NCI-H345 treated with DMSO at 0.1 percent for 48 hours (cell line): Measurements from ENCODE around the gene PLCG2.
"Not testable (repeated sequence)": the region's sequence is repeated elsewhere in the genome, so short reads cannot be mapped to it uniquely, and the experiment has no call there.

Experiments
- DNase-seq: peaks from one replicate; lab custom pipeline; 2025; ENCODE audit not compliant: unreplicated experiment; lab: John Stamatoyannopoulos, UW

The PLCG2 gene

DNA sequence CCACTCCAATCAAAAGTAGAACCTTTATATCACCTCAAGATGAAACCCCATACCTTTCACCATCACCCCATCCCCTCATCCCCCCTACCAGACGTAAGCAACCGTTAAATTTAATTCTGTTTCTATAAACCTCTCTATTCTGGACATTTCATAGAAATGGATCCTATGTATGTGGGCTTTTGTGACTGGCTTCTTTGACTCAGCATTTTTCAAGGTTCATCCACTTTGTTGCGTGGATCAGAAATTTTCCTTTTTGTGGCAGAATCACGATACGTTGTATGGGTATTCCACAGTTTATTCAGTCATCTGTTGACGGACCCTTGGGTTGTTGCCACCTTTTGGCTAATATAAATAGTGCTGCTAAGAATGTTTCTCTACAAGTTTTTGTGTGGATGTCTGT lies 8.6 kb downstream of the PLCG2 start:
- no peak for DNase-seq

GRCh38 chr16:81790277-81790676 lies 11.2 kb downstream of the PLCG2 start:
- DNase-seq = no peak

DNA sequence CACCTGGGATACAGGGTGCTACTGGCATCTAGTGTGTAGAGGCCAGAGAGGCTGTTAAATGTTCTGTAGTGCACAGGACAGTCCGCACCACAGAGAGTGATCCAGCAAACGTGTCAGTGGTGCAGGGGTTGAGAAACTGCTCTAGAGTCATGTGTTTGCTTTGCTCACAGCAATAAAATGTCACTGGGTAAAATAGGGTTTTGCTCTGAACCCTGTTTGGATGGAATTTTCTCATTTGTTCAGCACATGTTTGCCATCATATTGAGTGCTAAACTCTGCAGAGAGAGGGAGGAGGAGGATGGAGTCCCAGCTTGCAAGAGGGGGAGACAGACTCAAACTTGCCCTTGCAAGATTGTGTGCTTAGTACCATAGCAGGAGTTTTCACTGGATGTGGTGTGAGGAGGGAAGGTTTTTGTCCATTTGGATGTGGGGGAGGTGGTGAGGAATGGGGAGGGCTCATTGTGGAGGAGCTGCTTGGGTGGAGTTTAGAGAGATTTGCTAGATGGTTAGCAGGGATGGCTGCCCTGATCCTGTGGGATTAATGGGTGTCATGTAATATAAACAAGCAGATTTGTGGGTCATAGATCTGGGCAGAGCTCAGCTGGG lies 11.8 kb downstream of the PLCG2 start:
- no peak for DNase-seq

GRCh38 chr16:81792828-81793227 lies 13.7 kb downstream of the PLCG2 start:
- DNase-seq = no peak

- no peak for DNase-seq
Observed at GRCh38 chr16:81795193-81795592, 16.1 kb downstream of the PLCG2 start.

DNA sequence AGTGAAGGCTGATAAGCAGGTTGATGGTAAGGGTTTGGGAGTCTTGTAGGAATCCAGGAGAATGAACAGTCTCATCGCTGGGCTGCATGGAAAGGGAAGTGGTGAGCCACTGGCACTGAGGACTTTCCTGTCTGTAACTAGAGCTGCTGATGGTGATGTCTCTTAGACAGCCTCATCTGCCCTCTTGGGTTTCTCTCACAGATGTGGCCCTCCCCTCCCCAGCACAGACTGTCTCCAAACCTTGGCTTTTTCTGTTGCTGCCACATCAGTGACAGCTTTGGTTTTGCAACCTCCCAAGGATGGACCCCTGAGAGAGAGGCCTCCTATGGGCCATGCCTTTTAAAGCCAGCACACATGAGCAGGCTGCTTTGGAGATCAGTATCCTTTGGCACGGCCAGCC lies 16.9 kb downstream of the PLCG2 start:
- no peak for DNase-seq

GRCh38 chr16:81796583-81797346 lies 17.7 kb downstream of the PLCG2 start:
- no peak for DNase-seq

DNA sequence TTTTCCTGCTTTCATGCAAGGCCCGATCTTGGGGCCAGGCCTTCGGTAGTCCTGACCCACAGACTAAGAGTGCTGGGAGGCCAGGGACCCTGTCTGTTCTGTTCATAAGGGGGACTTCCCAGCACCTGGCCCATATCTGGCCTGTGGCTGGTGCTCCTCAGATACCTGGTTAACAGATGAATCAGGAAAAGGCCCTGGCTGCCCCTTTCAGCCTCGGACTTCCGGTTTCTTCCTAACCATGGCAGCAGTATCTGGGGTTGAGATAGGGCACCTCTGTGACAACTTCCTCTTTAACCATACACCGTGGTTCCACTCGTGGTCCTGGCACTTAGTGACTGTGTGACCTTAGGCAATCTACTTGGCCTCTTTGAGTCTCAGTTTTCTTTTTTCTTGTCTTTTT lies 18.4 kb downstream of the PLCG2 start:
- DNase-seq = no peak

GRCh38 chr16:81798311-81799137 lies 19.4 kb downstream of the PLCG2 start:
- no peak for DNase-seq

DNA sequence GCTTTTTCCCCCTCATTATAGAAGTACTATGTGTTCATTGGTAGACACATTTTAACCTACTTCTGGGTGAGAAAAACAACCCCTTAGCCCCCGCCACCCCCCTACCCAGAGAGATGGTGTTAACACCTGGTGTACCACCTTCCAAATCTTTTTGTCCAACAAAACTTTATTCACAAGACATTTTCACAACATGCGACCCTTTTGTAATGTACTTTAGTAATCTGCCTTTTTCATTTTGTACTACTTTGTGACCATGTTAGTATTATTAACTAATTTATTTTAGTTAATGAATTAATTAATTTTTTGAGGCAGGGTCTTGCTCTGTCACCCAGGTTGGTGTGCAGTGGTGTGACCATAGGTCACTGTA lies 20.0 kb downstream of the PLCG2 start:
- no peak for DNase-seq

DNA sequence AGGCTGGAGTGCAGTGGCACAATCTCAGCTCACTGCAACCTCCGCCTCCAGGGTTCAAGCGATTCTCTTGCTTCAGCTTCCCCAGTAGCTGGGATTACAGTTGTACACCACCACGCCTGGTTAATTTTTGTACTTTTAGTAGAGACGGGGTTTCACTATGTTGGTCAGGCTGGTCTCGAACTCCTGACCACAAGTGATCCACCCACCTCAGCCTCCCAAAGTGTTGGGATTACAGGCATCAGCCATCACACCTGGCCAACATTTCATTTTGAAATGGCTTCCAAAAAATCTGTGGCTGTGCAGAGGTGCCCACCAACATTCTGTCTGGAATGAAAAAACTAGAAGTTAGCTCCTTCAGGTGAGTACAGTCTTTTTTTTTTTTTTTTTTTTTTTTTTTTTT lies 22.6 kb downstream of the PLCG2 start:
- DNase-seq = not testable (repeated sequence)

GRCh38 chr16:81803332-81803731 lies 24.2 kb downstream of the PLCG2 start:
- no peak for DNase-seq

GRCh38 chr16:81804134-81804610 lies 25.1 kb downstream of the PLCG2 start:
- DNase-seq = no peak

- DNase-seq = no peak
Observed at GRCh38 chr16:81806696-81807095, 27.6 kb downstream of the PLCG2 start.

GRCh38 chr16:81807767-81808358 lies 28.8 kb downstream of the PLCG2 start:
- no peak for DNase-seq

- no peak for DNase-seq
Observed at GRCh38 chr16:81808933-81809480, 29.9 kb downstream of the PLCG2 start.

- no peak for DNase-seq
Observed at GRCh38 chr16:81809567-81809966, 30.5 kb downstream of the PLCG2 start.

DNA sequence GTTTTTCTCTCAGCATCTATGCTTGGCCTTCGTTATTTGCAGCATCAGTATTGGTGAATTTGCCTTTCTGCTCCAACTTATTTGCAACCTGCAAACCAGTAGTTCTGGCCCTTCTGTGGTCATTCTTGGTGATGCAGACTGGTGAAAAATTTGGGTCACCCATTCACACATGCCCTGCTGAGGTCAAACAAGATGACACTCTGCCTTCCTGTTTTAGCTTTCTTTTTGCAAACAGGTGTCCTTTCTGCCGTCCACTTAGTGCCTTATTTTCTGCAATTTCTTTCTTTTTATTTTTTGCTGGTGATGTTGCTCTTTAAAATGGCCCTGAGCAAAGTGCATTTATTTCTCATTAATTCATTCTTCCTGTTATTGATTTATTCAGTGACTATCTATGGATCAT lies 31.3 kb downstream of the PLCG2 start:
- no peak for DNase-seq

DNA sequence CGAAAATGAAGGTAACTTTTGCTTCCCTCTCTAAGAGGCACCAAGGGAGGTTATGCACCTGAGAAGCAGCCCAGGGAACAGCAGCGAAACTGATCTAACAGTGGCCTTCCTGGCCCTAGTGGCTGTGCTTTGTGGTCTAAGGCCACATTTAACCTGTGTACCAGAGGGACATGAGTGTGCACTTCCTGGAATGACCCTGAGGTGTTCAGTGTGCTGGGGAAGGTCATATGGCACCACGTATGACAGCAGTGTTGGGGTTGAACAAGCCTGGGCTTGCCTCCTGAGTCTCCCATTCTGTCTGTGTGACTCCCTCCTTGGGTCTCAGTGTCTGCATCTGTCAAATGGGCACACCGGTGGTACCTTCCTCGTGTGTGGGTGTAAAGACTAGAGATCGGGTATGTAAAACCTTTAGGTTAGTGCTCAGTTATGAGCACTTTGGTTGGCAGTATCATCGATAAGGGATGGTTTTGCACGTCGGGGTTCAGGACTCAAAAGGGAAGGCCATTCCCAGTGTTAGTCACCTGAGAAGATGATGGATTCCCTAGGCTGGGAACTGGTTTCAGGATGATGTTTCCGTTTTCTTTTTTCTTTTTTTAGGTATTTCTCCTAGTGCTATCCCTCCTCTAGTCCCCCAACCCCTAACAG lies 31.9 kb downstream of the PLCG2 start:
- DNase-seq = no peak

DNA sequence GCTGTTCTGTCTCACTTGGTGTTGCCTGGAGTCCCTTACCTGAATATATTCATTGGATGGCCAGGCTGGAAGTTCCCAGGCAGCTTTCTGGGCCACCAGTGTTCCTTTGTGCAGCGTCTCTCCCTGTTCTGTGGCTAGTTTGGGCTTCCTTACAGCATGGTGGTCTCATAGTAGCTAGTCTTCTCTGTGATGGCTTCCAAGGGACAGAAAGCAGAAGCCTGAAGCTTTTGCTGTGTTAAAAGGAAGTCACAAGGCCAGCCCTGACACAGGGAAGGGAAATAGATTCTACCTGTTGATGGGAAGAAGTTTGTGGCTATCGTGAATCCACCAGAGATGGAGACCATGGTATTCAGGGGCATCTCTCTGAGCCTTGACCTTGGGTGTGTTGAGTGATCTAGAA lies 34.6 kb downstream of the PLCG2 start:
- DNase-seq = no peak
